GM12891 (cell line): ENCODE data around the gene ATP6V1E1.

Experiments used
- DNase-seq: peaks from one replicate; pipeline ENCODE4 v3.0.0; 2011; ENCODE audit warnings: low spot score; ENCODE audit not compliant: insufficient read length
- FAIRE-seq: peaks from 2 replicates; lab custom pipeline; 2011; peaks lifted over from hg19 to GRCh38; lab: Jason Lieb, UNC
- PAX5 ChIP-seq: IDR thresholded peaks from 2 replicates; pipeline ENCODE4 v1.6.1; 2011; ENCODE audit warnings: low read length, moderate library complexity, mild to moderate bottlenecking; ENCODE audit not compliant: insufficient read depth, severe bottlenecking
- POLR2A ChIP-seq: IDR thresholded peaks from 2 replicates; pipeline ENCODE4 v1.6.1; 2011; ENCODE audit warnings: low read depth, low read length, control low read depth
- POLR2AphosphoS5 ChIP-seq: IDR thresholded peaks from 2 replicates; pipeline ENCODE4 v1.6.1; 2011; ENCODE audit warnings: low read depth, low read length, control low read depth
- POU2F2 ChIP-seq: IDR thresholded peaks from 2 replicates; pipeline ENCODE4 v1.6.1; 2011; ENCODE audit warnings: low read depth, mild to moderate bottlenecking, control low read depth, low read length, moderate library complexity
- SPI1 ChIP-seq: IDR thresholded peaks from 2 replicates; pipeline ENCODE4 v1.6.1; 2011; ENCODE audit warnings: low read depth, low read length, control low read depth
- TAF1 ChIP-seq: IDR thresholded peaks from 2 replicates; pipeline ENCODE4 v1.6.1; 2011; ENCODE audit warnings: low read depth, low read length, control low read depth

ATP6V1E1 gene

DNA sequence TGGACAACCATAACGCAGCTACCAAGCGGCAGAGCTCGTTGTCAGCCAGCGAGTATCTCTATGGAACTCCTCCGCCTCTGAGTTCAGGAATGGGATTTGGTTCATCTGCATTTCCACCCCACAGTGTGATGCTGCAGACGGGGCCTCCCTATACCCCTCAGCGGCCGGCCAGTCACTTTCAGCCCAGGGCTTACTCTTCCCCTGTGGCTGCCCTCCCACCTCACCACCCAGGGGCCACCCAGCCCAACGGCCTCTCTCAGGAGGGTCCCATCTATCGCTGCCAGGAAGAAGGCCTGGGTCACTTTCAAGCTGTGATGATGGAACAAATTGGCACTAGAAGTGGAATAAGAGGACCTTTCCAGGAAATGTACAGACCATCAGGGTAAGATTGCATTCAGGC is 79.4 kb downstream of the ATP6V1E1 start:
- no peak for DNase-seq
- FAIRE-seq = no peak
- TF ChIP-seq PAX5 (no peak), POLR2AphosphoS5 (no peak), POU2F2 (no peak), SPI1 (no peak), TAF1 (no peak), POLR2A (no peak)

DNA sequence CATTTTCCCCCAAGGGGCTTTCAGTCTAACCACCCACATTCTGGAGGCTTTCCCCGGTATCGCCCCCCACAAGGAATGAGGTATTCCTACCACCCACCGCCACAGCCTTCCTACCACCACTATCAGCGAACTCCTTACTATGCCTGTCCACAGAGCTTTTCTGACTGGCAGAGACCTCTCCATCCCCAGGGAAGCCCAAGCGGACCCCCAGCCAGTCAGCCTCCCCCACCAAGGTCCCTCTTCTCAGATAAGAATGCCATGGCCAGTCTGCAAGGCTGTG is 79.9 kb downstream of the ATP6V1E1 start:
- no peak for DNase-seq
- TF ChIP-seq TAF1 (no peak), POLR2AphosphoS5 (no peak), PAX5 (no peak), POLR2A (no peak), SPI1 (no peak), POU2F2 (no peak)
- FAIRE-seq = no peak

DNA sequence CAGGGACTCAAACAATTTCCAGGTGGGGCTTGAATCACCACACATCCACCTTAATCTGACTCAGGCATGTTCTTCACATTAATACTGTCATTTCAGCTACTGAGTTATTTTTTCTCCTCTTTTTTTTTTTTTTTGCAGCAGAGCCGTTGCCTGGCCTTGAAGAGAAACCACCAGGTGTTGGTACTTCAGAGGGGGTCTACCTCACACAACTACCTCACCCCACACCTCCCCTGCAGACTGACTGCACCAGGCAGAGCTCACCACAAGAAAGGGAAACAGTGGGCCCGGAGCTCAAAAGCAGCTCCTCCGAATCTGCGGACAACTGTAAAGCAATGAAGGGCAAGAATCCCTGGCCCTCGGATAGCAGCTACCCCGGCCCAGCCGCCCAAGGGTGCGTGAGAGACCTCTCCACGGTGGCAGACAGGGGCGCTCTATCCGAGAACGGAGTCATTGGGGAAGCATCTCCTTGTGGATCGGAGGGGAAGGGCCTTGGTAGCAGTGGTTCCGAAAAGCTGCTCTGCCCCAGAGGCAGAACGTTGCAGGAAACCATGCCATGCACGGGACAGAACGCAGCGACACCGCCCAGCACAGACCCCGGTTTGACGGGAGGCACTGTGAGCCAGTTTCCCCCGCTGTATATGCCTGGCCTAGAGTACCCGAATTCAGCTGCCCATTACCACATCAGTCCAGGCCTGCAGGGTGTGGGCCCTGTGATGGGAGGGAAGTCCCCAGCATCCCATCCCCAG is 80.4 kb downstream of the ATP6V1E1 start:
- DNase-seq (no peak), FAIRE-seq (no peak)
- no peak for TF ChIP-seq POLR2A
- TF ChIP-seq PAX5 = no peak
- no peak for TF ChIP-seq POLR2AphosphoS5
- no peak for TF ChIP-seq POU2F2

GRCh38 chr22:17542452-17542851 is 86.1 kb downstream of the ATP6V1E1 start:
- FAIRE-seq = no peak
- DNase-seq = no peak
- no peak for TF ChIP-seq PAX5
- TF ChIP-seq POU2F2 = no peak
- TF ChIP-seq SPI1 = no peak
- TF ChIP-seq TAF1 = no peak
- TF ChIP-seq POLR2AphosphoS5 = no peak
- TF ChIP-seq POLR2A = no peak
